ENCODE results near the gene COL19A1.

Gene COL19A1

DNA sequence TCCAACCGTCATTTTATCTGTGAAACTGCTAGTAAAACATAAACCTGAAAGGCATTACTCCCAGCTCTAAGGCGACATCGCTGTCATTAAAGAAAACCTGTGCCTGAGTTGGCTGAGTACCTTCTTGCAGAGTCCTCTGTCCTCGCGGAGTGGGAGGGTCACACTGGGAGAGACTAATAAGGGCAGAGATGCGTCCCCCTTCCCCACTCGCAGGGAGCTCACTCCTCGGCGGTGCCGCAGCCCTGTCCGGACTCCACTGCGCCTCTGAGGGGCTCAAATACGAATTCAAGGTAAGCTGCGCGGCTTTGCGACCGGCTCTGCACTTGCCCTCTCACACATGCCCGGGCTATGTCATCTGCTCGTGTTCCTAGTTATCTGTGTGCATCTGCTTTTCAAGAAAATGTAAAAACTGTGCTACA is at the start of gene COL19A1:
COL19A1 (plus strand) TSS at position 206 of the 419 bp plus-strand sequence. CDS start 13,012 bp downstream, outside the sequence.
- DNase-seq (ENCODE audit: low read depth): peak; percentile 15
- H3K4me3 ChIP-seq (ENCODE audit: low read depth, low read length): peak within 1 kb of the TSS; percentile 27
- TF ChIP-seq MYC (IDR thresholded peaks at IDR 0.05; ENCODE audit: low read depth, low read length) (no peak), POLR2A (IDR thresholded peaks at IDR 0.05; ENCODE audit: extremely low read depth, insufficient read length) (no peak), MAX (IDR thresholded peaks at IDR 0.05; ENCODE audit: low read depth, low read length) (no peak), CTCF (IDR thresholded peaks at IDR 0.05; ENCODE audit: low read depth, low read length) (no peak)

- no peak for TF ChIP-seq CTCF (IDR thresholded peaks at IDR 0.05; ENCODE audit: low read depth, low read length)
- no peak for DNase-seq (ENCODE audit: low read depth)
- H3K4me3 ChIP-seq (ENCODE audit: low read depth, low read length): no peak overlapping the region
Measured at GRCh38 chr6:69816569-69816968, 49.8 kb upstream of the COL19A1 start.

GRCh38 chr6:69817358-69817757 is 49.0 kb upstream of the COL19A1 start:
- H3K4me3 ChIP-seq (ENCODE audit: low read depth, low read length): no peak overlapping the region
- TF ChIP-seq MAX (IDR thresholded peaks at IDR 0.05; ENCODE audit: low read depth, low read length) (no peak), MYC (IDR thresholded peaks at IDR 0.05; ENCODE audit: low read depth, low read length) (no peak), POLR2A (IDR thresholded peaks at IDR 0.05; ENCODE audit: extremely low read depth, insufficient read length) (no peak), CTCF (IDR thresholded peaks at IDR 0.05; ENCODE audit: low read depth, low read length) (no peak)
- DNase-seq (ENCODE audit: low read depth): no peak

GRCh38 chr6:69818223-69818930 is 48.0 kb upstream of the COL19A1 start:
- no peak for DNase-seq (ENCODE audit: low read depth)
- no peak overlapping the region for H3K4me3 ChIP-seq (ENCODE audit: low read depth, low read length)
- no peak for TF ChIP-seq MYC (IDR thresholded peaks at IDR 0.05; ENCODE audit: low read depth, low read length)
- TF ChIP-seq CTCF (IDR thresholded peaks at IDR 0.05; ENCODE audit: low read depth, low read length): no peak
- TF ChIP-seq POLR2A (IDR thresholded peaks at IDR 0.05; ENCODE audit: extremely low read depth, insufficient read length): no peak
- no peak for TF ChIP-seq MAX (IDR thresholded peaks at IDR 0.05; ENCODE audit: low read depth, low read length)

GRCh38 chr6:69819138-69819537 is 47.2 kb upstream of the COL19A1 start:
- DNase-seq (ENCODE audit: low read depth): no peak
- H3K4me3 ChIP-seq (ENCODE audit: low read depth, low read length): no peak overlapping the region
- TF ChIP-seq MAX (IDR thresholded peaks at IDR 0.05; ENCODE audit: low read depth, low read length) (no peak), MYC (IDR thresholded peaks at IDR 0.05; ENCODE audit: low read depth, low read length) (no peak), CTCF (IDR thresholded peaks at IDR 0.05; ENCODE audit: low read depth, low read length) (no peak), POLR2A (IDR thresholded peaks at IDR 0.05; ENCODE audit: extremely low read depth, insufficient read length) (no peak)

- DNase-seq (ENCODE audit: low read depth): no peak
- TF ChIP-seq POLR2A (IDR thresholded peaks at IDR 0.05; ENCODE audit: extremely low read depth, insufficient read length) (no peak), MAX (IDR thresholded peaks at IDR 0.05; ENCODE audit: low read depth, low read length) (no peak), MYC (IDR thresholded peaks at IDR 0.05; ENCODE audit: low read depth, low read length) (no peak), CTCF (IDR thresholded peaks at IDR 0.05; ENCODE audit: low read depth, low read length) (no peak)
Measured at GRCh38 chr6:69820018-69820417, 46.3 kb upstream of the COL19A1 start.

More at GRCh38 chr6:69820018-69820417, 46.3 kb upstream of the COL19A1 start:
- H3K4me3 ChIP-seq (ENCODE audit: low read depth, low read length): no peak overlapping the region
